Gastroesophageal sphincter (tissue), 4 donors: ENCODE results near the gene FBXO17. TPM values are rescaled to one million over a fixed set of nuclear protein-coding genes. Genes with fewer than 3 reads are reported as not detected.

Experiments
- ATAC-seq: fragments of 150-250 bp; one replicate; pipeline ENCODE4 v1.9.1; 2016; ENCODE audit warnings: mild to moderate bottlenecking, moderate library complexity
- H3K27ac ChIP-seq, 4 donors: fragments of 200-600 bp; sonication (generic) in 3 of 4; 1 replicate in 3 of 4; 2 replicates in 1 of 4; pipeline ENCODE4 v1.5.1; 2016 to 2019
- H3K27me3 ChIP-seq: fragments of 200-600 bp; sonication (generic); one replicate; pipeline ENCODE4 v1.5.1; 2019
- H3K36me3 ChIP-seq, 2 donors: fragments of 200-600 bp; sonication (generic); one replicate each; pipeline ENCODE4 v1.5.1; 2019; ENCODE audit warnings: control low read depth in 1 of 2
- H3K4me1 ChIP-seq, 3 donors: fragments of 200-600 bp; sonication (generic); 1 replicate in 2 of 3; 2 replicates in 1 of 3; pipeline ENCODE4 v1.5.1; 2016 to 2019; ENCODE audit warnings: control low read depth in 2 of 3
- H3K4me3 ChIP-seq, 2 donors: fragments of 200-600 bp; sonication (generic); one replicate each; pipeline ENCODE4 v1.5.1; 2019; ENCODE audit warnings: mild to moderate bottlenecking in 1 of 2, moderate library complexity in 1 of 2
- H3K9me3 ChIP-seq, 3 donors: fragments of 200-600 bp; sonication (generic); one replicate each; pipeline ENCODE4 v1.5.1; 2017 to 2019; ENCODE audit warnings: control low read depth in 2 of 3
- CTCF ChIP-seq, 4 experiments: fragments of 200-600 bp in 2 of 4; fragments of 450-650 bp in 2 of 4; sonication (generic) in 1 of 4; IDR thresholded peaks; one replicate each; pipeline ENCODE4 v1.5.1; 2017 to 2019; ENCODE audit warnings: antibody characterized with exemption in 4 of 4, mild to moderate bottlenecking in 2 of 4, moderate library complexity in 2 of 4
- EP300 ChIP-seq: sonication (generic); formaldehyde crosslinking; IDR thresholded peaks from one replicate; pipeline ENCODE4 v1.6.1; 2017; ENCODE audit warnings: antibody characterized with exemption, mild to moderate bottlenecking
- POLR2A ChIP-seq, 2 donors: fragments of 450-650 bp; IDR thresholded peaks; one replicate each; pipeline ENCODE4 v1.6.1; 2017; ENCODE audit warnings: antibody characterized with exemption in 2 of 2, mild to moderate bottlenecking in 2 of 2, moderate library complexity in 1 of 2
- POLR2AphosphoS5 ChIP-seq: sonication (generic); formaldehyde crosslinking; IDR thresholded peaks from one replicate; pipeline ENCODE4 v1.6.1; 2017; ENCODE audit warnings: antibody characterized with exemption
- WGBS, 2 donors: methylation state at CpG; one replicate each; pipeline ENCODE4 v1.1.5; 2018; ENCODE audit warnings: low coverage in 1 of 2; 5-methylcytosine and 5-hydroxymethylcytosine counted together
- total RNA-seq, 4 donors: library from RNA; depleted of rRNA; stranded (reverse); fragments of >200 nt; gene quantifications; one replicate each; pipeline ENCODE4 v1.1.0, GENCODE V29; 2016

FBXO17 gene
- total RNA-seq, 4 donors from 2014 or later = 21.5 to 31.3 (median 27.8) TPM

DNA sequence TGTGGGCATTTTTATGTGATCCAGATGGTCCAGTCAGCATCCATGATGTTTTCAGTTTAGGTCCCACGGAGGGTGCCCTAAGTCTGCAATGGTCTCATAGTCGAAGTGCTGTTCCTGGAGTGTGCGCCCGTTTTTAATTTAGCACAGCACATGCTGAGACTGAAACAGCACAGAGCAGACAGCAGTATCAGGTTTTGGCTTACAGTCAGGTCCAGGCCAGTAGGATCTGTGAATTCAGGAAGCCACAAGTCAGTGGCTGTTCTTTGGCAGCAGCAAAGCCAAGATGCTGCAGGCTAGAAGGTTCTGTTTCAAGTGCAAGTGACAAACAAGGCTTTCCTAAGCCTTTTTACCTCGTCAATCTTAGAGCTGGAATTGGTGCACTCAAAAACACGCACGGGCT lies 38.5 kb upstream of the FBXO17 start:
- TF ChIP-seq EP300 = no peak
- no peak for TF ChIP-seq POLR2A (IDR thresholded peaks at IDR 0.05)
- TF ChIP-seq POLR2AphosphoS5 = no peak
- no peak for TF ChIP-seq CTCF (IDR thresholded peaks at IDR 0.05)
- ATAC-seq = no peak
- 67 to 80% methylated on average over 4 of the region's 7 CpGs for WGBS, 2 donors
- H3K4me1 ChIP-seq = no peaks in the 10 kb centered on the region
- H3K27ac ChIP-seq = no peak overlapping the region
- H3K4me3 ChIP-seq = no peak overlapping the region
- H3K27me3 ChIP-seq = no peaks in the 10 kb centered on the region
- no peaks in the 10 kb centered on the region for H3K9me3 ChIP-seq
- H3K36me3 ChIP-seq = peaks cover 0 to 11% of the 10 kb centered on the region in 2 donors

- no peak for ATAC-seq
- Histone ChIP-seq H3K4me3 (no peak overlapping the region), H3K4me1 (no peaks in the 10 kb centered on the region), H3K36me3 (peaks cover 0 to 7% of the 10 kb centered on the region in 2 donors), H3K9me3 (no peaks in the 10 kb centered on the region), H3K27ac (no peak overlapping the region), H3K27me3 (peaks cover 5% of the 10 kb centered on the region)
- TF ChIP-seq CTCF (IDR thresholded peaks at IDR 0.05) (no peak), POLR2A (IDR thresholded peaks at IDR 0.05) (no peak), POLR2AphosphoS5 (no peak), EP300 (no peak)
- 78 to 84% methylated on average over 4 to 5 of the region's 6 CpGs for whole genome bisulfite sequencing, 2 donors
These were observed 33.5 kb upstream of the FBXO17 start for GRCh38 chr19:39009001-39009400.

- no peaks in the 10 kb centered on the region for H3K9me3 ChIP-seq
- no peak overlapping the region for H3K4me3 ChIP-seq
- WGBS, 2 donors = 91 to 100% methylated on average over 4 to 6 of the region's 6 CpGs
- H3K4me1 ChIP-seq = no peaks in the 10 kb centered on the region
- no peaks in the 10 kb centered on the region for H3K36me3 ChIP-seq
- no peak for TF ChIP-seq POLR2A (IDR thresholded peaks at IDR 0.05)
- no peak for ATAC-seq
- H3K27me3 ChIP-seq = peaks cover 7% of the 10 kb centered on the region
- no peak overlapping the region for H3K27ac ChIP-seq
These were observed 32.6 kb upstream of the FBXO17 start for GRCh38 chr19:39008137-39008536.

GRCh38 chr19:39007096-39007495 lies 31.6 kb upstream of the FBXO17 start:
- Histone ChIP-seq H3K27ac (no peak overlapping the region), H3K36me3 (no peaks in the 10 kb centered on the region), H3K4me3 (no peak overlapping the region), H3K27me3 (peaks cover 13% of the 10 kb centered on the region), H3K4me1 (no peaks in the 10 kb centered on the region), H3K9me3 (no peaks in the 10 kb centered on the region)
- TF ChIP-seq CTCF (IDR thresholded peaks at IDR 0.05) (no peak), EP300 (no peak), POLR2A (IDR thresholded peaks at IDR 0.05) (no peak), POLR2AphosphoS5 (no peak)
- WGBS, 2 donors = 19 to 33% methylated on average over 1 to 3 of the region's 3 CpGs
- ATAC-seq = no peak

DNA sequence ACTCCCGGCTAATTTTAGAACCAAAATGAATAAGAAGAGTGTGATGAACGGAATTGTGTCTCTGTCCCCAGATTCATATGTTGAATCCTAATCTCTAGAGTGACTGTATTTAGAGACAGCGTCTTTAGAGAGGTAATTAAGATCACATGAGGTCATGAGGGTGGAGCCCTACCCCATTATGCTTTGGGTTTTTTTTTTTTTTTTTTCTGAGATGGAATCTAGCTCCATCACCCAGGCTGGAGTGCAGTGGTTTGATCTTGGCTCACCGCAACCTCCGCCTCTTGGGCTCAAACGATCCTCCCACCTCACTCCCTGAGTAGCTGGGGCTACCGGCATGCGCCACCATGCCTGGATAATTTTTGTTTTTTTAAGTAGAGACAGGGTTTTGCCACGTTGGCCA lies 28.9 kb upstream of the FBXO17 start:
- Histone ChIP-seq H3K36me3 (no peaks in the 10 kb centered on the region), H3K27ac (no peak overlapping the region), H3K9me3 (no peaks in the 10 kb centered on the region), H3K27me3 (peaks cover 25% of the 10 kb centered on the region), H3K4me3 (no peak overlapping the region), H3K4me1 (no peaks in the 10 kb centered on the region)
- TF ChIP-seq CTCF (IDR thresholded peaks at IDR 0.05) (no peak), POLR2AphosphoS5 (no peak), POLR2A (IDR thresholded peaks at IDR 0.05) (no peak), EP300 (no peak)
- no peak for ATAC-seq
- 40 to 44% methylated on average over 2 of the region's 9 CpGs for WGBS, 2 donors
